Motor neuron (in vitro differentiated cells): ENCODE measurements around the gene GRK2. TPM values are rescaled to one million over a fixed set of nuclear protein-coding genes. Genes with fewer than 3 reads are reported as not detected.

ENCODE experiments used
- ATAC-seq, 8 experiments: fragments of 200-7000 bp; cut with Tn5 transposase; replicated peaks in 6 of 8; 2 replicates each; pipeline ENCODE4 v1.8.0; 2021; ENCODE audit warnings: mild to moderate bottlenecking in 8 of 8, moderate library complexity in 8 of 8
- H3K27ac ChIP-seq, 2 donors: fragments of 250-450 bp; sonication (Bioruptor Pico); 2 replicates each; pipeline ENCODE4 v1.9.0; 2021; ENCODE audit warnings: antibody characterized with exemption in 2 of 2, mild to moderate bottlenecking in 2 of 2, moderate library complexity in 1 of 2
- H3K4me1 ChIP-seq, 2 donors: fragments of 250-450 bp; sonication (Bioruptor Pico); replicated peaks in 1 of 2; 2 replicates each; pipeline ENCODE4 v1.6.1; 2021; ENCODE audit warnings: antibody characterized with exemption in 2 of 2, mild to moderate bottlenecking in 2 of 2, moderate library complexity in 1 of 2
- H3K4me3 ChIP-seq, 5 donors: fragments of 250-450 bp; sonication (Bioruptor Pico); 2 replicates each; pipeline ENCODE4 v1.9.0; 2021; ENCODE audit warnings: antibody characterized with exemption in 5 of 5, mild to moderate bottlenecking in 5 of 5, moderate library complexity in 4 of 5
- WGBS, 10 experiments: fragments of 450-650 bp; shearing (Covaris generic); methylation state at CpG; one replicate each; pipeline ENCODE4 v1.0.0; 2022; 5-methylcytosine and 5-hydroxymethylcytosine counted together
- in situ Hi-C, 9 experiments: fragments of 400-800 bp; cut with MboI; loops; one replicate each; pipeline ENCODE4 v1.15.0; 2021; ENCODE audit warnings: low sequenced_read_pairs in 9 of 9, low pct_unique_long_range_greater_than_20kb in 2 of 9; ENCODE audit not compliant: unreplicated experiment in 9 of 9
- total RNA-seq, 8 experiments: library from RNA; unstranded; fragments of 300-600 nt; gene quantifications; 2 replicates each; pipeline versions ENCODE4 v1.2.3 to v1.2.4, GENCODE V29; 2022

Gene GRK2
- total RNA-seq, 8 experiments from 2014 or later: 13.8 to 40.5 (median 32.6) TPM

- in situ Hi-C loops: no loop called here
These were observed 9.5 kb downstream of the GRK2 start for GRCh38 chr11:67275606-67276409.

GRCh38 chr11:67276781-67277230 lies 10.5 kb downstream of the GRK2 start:
- 0 to 66% (median 50%) methylated on average over 3 to 7 of the region's 16 CpGs; no CpG with 5 or more reads in 7 of the 10 experiments for WGBS, 10 experiments
- ATAC-seq: peak; percentile 20 to 58 (median 24)
- Histone ChIP-seq H3K4me3 (no peak overlapping the region), H3K4me1 (peaks cover 13 to 17% of the 10 kb centered on the region in 2 donors), H3K27ac (peak overlapping the region; percentile 56 to 78)
- in situ Hi-C loops: no loop called here

More at GRCh38 chr11:67275606-67276409, 9.5 kb downstream of the GRK2 start:
- WGBS, 10 experiments: 40 to 100% (median 100%) methylated on average over 1 to 4 of the region's 17 CpGs; no CpG with 5 or more reads in 5 of the 10 experiments
- Histone ChIP-seq H3K27ac (no peak overlapping the region), H3K4me3 (no peak overlapping the region), H3K4me1 (peaks cover 14 to 17% of the 10 kb centered on the region in 2 donors)
- ATAC-seq: no peak

- WGBS, 10 experiments: 24 to 29% methylated on average over 5 to 15 of the region's 24 CpGs; no CpG with 5 or more reads in 8 of the 10 experiments
- Histone ChIP-seq H3K4me1 (peaks cover 13 to 17% of the 10 kb centered on the region in 2 donors), H3K27ac (peak overlapping the region; percentile 56 to 78), H3K4me3 (peak overlapping the region in 2 of 5 donors; percentile 7 to 10)
- peak; percentile 81 to 98 (median 91) for ATAC-seq
- in situ Hi-C loops: no loop called here
These were observed 11.1 kb downstream of the GRK2 start for GRCh38 chr11:67277231-67277961.

- WGBS, 10 experiments: 87 to 100% (median 97%) methylated on average over 1 to 5 of the region's 14 CpGs; no CpG with 5 or more reads in 7 of the 10 experiments
- Histone ChIP-seq H3K4me3 (no peak overlapping the region), H3K4me1 (peaks cover 13 to 17% of the 10 kb centered on the region in 2 donors), H3K27ac (peak overlapping the region; percentile 56 to 78)
- no peak for ATAC-seq
- in situ Hi-C loops: no loop called here
These were observed 12.1 kb downstream of the GRK2 start for GRCh38 chr11:67278135-67278938.

GRCh38 chr11:67278939-67279588 lies 12.8 kb downstream of the GRK2 start:
- H3K4me3 ChIP-seq: no peak overlapping the region

GRCh38 chr11:67279589-67280340 lies 13.5 kb downstream of the GRK2 start:
- peaks cover 13 to 17% of the 10 kb centered on the region in 2 donors for H3K4me1 ChIP-seq
- 87 to 100% methylated on average over 1 to 5 of the region's 17 CpGs; no CpG with 5 or more reads in 8 of the 10 experiments for WGBS, 10 experiments
- no peak overlapping the region for H3K27ac ChIP-seq
- ATAC-seq: no peak
- H3K4me3 ChIP-seq: no peak overlapping the region
- in situ Hi-C loops: no loop called here

More at GRCh38 chr11:67278939-67279588, 12.8 kb downstream of the GRK2 start:
- peaks cover 13 to 17% of the 10 kb centered on the region in 2 donors for H3K4me1 ChIP-seq
- WGBS, 10 experiments: 87 to 100% (median 96%) methylated on average over 1 to 7 of the region's 14 CpGs; no CpG with 5 or more reads in 5 of the 10 experiments
- H3K27ac ChIP-seq: no peak overlapping the region
- in situ Hi-C loops: no loop called here
- no peak for ATAC-seq

GRCh38 chr11:67280341-67280787 lies 14.1 kb downstream of the GRK2 start:
- Histone ChIP-seq H3K4me3 (no peak overlapping the region), H3K27ac (no peak overlapping the region), H3K4me1 (peaks cover 13 to 17% of the 10 kb centered on the region in 2 donors)
- no peak for ATAC-seq
- in situ Hi-C loops: no loop called here
- WGBS, 10 experiments: 89 to 100% (median 100%) methylated on average over 1 to 5 of the region's 13 CpGs; no CpG with 5 or more reads in 7 of the 10 experiments

DNA sequence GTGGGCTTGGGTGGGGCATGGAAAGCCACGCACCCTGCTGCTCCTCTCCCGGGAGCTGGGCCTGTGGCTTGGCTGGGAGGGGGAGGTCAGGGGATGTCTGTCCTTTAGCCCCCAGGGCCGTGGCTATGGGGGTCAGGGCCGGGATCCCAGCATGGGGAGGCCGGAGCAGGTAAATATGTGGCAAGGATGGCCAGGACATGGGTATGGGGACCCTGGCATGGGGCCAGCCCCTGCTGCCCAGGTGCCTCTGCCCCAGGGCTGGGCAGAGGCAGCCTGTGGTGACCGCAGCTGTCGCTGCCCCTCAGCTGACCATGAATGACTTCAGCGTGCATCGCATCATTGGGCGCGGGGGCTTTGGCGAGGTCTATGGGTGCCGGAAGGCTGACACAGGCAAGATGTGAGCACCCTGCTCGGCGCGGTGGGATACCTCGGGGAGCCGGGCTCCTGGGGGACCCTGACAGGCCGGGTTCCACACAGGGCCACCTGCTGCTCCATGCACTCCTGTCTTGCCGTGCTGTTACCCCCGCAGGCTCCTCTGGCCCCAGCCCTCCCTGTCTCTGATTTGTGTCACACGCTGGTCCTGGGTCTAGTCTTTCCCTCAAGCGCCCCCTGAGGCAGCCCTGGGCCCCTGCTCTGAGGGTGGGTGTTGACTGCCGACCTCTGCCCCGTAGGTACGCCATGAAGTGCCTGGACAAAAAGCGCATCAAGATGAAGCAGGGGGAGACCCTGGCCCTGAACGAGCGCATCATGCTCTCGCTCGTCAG lies 14.7 kb downstream of the GRK2 start:
- in situ Hi-C loops: no loop called here
- ATAC-seq: no peak
- whole genome bisulfite sequencing, 10 experiments: 96 to 100% (median 100%) methylated on average over 1 to 5 of the region's 31 CpGs; no CpG with 5 or more reads in 7 of the 10 experiments
- Histone ChIP-seq H3K4me3 (no peak overlapping the region), H3K4me1 (peaks cover 13 to 17% of the 10 kb centered on the region in 2 donors), H3K27ac (no peak overlapping the region)

GRCh38 chr11:67281552-67282150 lies 15.4 kb downstream of the GRK2 start:
- no peak overlapping the region for H3K27ac ChIP-seq
- ATAC-seq: no peak
- in situ Hi-C loops: no loop called here
- H3K4me3 ChIP-seq: no peak overlapping the region
- peaks cover 13 to 15% of the 10 kb centered on the region in 2 donors for H3K4me1 ChIP-seq
- WGBS, 10 experiments: 93 to 100% (median 100%) methylated on average over 1 to 3 of the region's 27 CpGs; no CpG with 5 or more reads in 7 of the 10 experiments

GRCh38 chr11:67282155-67282875 lies 16.0 kb downstream of the GRK2 start:
- Histone ChIP-seq H3K4me3 (no peak overlapping the region), H3K4me1 (peaks cover 10 to 12% of the 10 kb centered on the region in 2 donors), H3K27ac (no peak overlapping the region)
- no peak for ATAC-seq
- 100% methylated on average over 1 to 3 of the region's 20 CpGs; no CpG with 5 or more reads in 8 of the 10 experiments for WGBS, 10 experiments
- in situ Hi-C loops: no loop called here
